Measurements from ENCODE around the gene ADCY4.
"Not testable (repeated sequence)": the region's sequence is repeated elsewhere in the genome, so short reads cannot be mapped to it uniquely, and the experiment has no call there.

Gene ADCY4

GRCh38 chr14:24338843-24339242, 4.0 kb upstream of the ADCY4 start:
- DNase-seq (ENCODE audit: low read depth in 2 of 2), result no peak

GRCh38 chr14:24337824-24338175, 2.9 kb upstream of the ADCY4 start:
- no peak for DNase-seq (ENCODE audit: low read depth in 2 of 2)

GRCh38 chr14:24337144-24337823, 2.4 kb upstream of the ADCY4 start:
- DNase-seq (ENCODE audit: low read depth in 2 of 2), result no peak

GRCh38 chr14:24335461-24336171, 745 bp upstream of the ADCY4 start:
- DNase-seq (ENCODE audit: low read depth in 2 of 2), result no peak

GRCh38 chr14:24332268-24332993, 2.4 kb downstream of the ADCY4 start:
- DNase-seq (ENCODE audit: low read depth in 2 of 2), result no peak

- DNase-seq (ENCODE audit: low read depth in 2 of 2), result no peak
Measured at GRCh38 chr14:24331731-24332267, 3.1 kb downstream of the ADCY4 start.

- DNase-seq (ENCODE audit: low read depth in 2 of 2), result no peak
Measured at GRCh38 chr14:24330973-24331674, 3.7 kb downstream of the ADCY4 start.

- DNase-seq (ENCODE audit: low read depth in 2 of 2), result no peak
Measured at GRCh38 chr14:24329736-24330135, 5.1 kb downstream of the ADCY4 start.

- DNase-seq (ENCODE audit: low read depth in 2 of 2), result no peak
Measured at GRCh38 chr14:24329073-24329663, 5.7 kb downstream of the ADCY4 start.

- not testable (repeated sequence) for DNase-seq (ENCODE audit: low read depth in 2 of 2)
Measured at GRCh38 chr14:24327914-24328313, 7.0 kb downstream of the ADCY4 start.

GRCh38 chr14:24327303-24327702, 7.6 kb downstream of the ADCY4 start:
- no peak for DNase-seq (ENCODE audit: low read depth in 2 of 2)

- no peak for DNase-seq (ENCODE audit: low read depth in 2 of 2)
Measured at GRCh38 chr14:24325963-24326362, 8.9 kb downstream of the ADCY4 start.

- DNase-seq (ENCODE audit: low read depth in 2 of 2), result no peak
Measured at GRCh38 chr14:24325041-24325530, 9.8 kb downstream of the ADCY4 start.

- no peak for DNase-seq (ENCODE audit: low read depth in 2 of 2)
Measured at GRCh38 chr14:24324024-24324423, 10.8 kb downstream of the ADCY4 start.

GRCh38 chr14:24323341-24323740, 11.5 kb downstream of the ADCY4 start:
- no peak for DNase-seq (ENCODE audit: low read depth in 2 of 2)

GRCh38 chr14:24322672-24323071, 12.2 kb downstream of the ADCY4 start:
- DNase-seq (ENCODE audit: low read depth in 2 of 2), result no peak

- no peak for DNase-seq (ENCODE audit: low read depth in 2 of 2)
Measured at GRCh38 chr14:24321212-24321975, 13.5 kb downstream of the ADCY4 start.

- no peak for DNase-seq (ENCODE audit: low read depth in 2 of 2)
Measured at GRCh38 chr14:24317141-24317928, 17.5 kb downstream of the ADCY4 start.

GRCh38 chr14:24316597-24316950, 18.3 kb downstream of the ADCY4 start:
- DNase-seq (ENCODE audit: low read depth in 2 of 2), result no peak

All from fibroblast of skin of left quadriceps (primary cell).